HCT116 (cell line): Measurements from ENCODE around the gene TAS1R2.

Experiments used
- CBX3 ChIP-seq: IDR thresholded peaks from 2 replicates; pipeline ENCODE4 v1.6.1; 2012; ENCODE audit warnings: low read depth
- CTCF ChIP-seq, 3 experiments: fragments of 200-600 bp in 1 of 3; sonication (generic) in 1 of 3; IDR thresholded peaks in 2 of 3; conservative IDR thresholded peaks in 1 of 3; 2 replicates each; pipeline ENCODE4 v1.5.1; 2012 to 2017; ENCODE audit warnings: low read depth in 2 of 3, low read length in 2 of 3, antibody characterized with exemption in 1 of 3, borderline replicate concordance in 1 of 3, control low read depth in 1 of 3, mild to moderate bottlenecking in 1 of 3, mixed read lengths in 1 of 3, mixed run types in 1 of 3, moderate library complexity in 1 of 3; ENCODE audit not compliant: insufficient read depth in 1 of 3
- JUND ChIP-seq: IDR thresholded peaks from 2 replicates; pipeline ENCODE4 v1.6.1; 2012
- POLR2AphosphoS5 ChIP-seq: IDR thresholded peaks from 2 replicates; pipeline ENCODE4 v1.6.1; 2011; ENCODE audit warnings: mild to moderate bottlenecking, low read depth, low read length, moderate library complexity

GRCh38 chr1:18874036-18874435, 14.6 kb upstream of the TAS1R2 start:
- TF ChIP-seq CBX3: no peak
- no peak for TF ChIP-seq POLR2AphosphoS5
- no peak for TF ChIP-seq JUND
- no peak for TF ChIP-seq CTCF (IDR thresholded peaks at IDR 0.05 in 2 of 3, conservative IDR thresholded peaks at IDR 0.05 in 1 of 3; ENCODE audit: borderline replicate concordance in 1 of 3, insufficient read depth in 1 of 3, low read depth in 2 of 3, low read length in 2 of 3)
